Fibroblast of skin of right biceps (primary cell): ENCODE results near the gene PDXP.
"Not testable (repeated sequence)": the region's sequence is repeated elsewhere in the genome, so short reads cannot be mapped to it uniquely, and the experiment has no call there.

ENCODE experiments used
- DNase-seq: peaks from one replicate; pipeline ENCODE4 v3.0.0-alpha.2; 2013

Gene PDXP, protein sequence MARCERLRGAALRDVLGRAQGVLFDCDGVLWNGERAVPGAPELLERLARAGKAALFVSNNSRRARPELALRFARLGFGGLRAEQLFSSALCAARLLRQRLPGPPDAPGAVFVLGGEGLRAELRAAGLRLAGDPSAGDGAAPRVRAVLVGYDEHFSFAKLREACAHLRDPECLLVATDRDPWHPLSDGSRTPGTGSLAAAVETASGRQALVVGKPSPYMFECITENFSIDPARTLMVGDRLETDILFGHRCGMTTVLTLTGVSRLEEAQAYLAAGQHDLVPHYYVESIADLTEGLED

DNA sequence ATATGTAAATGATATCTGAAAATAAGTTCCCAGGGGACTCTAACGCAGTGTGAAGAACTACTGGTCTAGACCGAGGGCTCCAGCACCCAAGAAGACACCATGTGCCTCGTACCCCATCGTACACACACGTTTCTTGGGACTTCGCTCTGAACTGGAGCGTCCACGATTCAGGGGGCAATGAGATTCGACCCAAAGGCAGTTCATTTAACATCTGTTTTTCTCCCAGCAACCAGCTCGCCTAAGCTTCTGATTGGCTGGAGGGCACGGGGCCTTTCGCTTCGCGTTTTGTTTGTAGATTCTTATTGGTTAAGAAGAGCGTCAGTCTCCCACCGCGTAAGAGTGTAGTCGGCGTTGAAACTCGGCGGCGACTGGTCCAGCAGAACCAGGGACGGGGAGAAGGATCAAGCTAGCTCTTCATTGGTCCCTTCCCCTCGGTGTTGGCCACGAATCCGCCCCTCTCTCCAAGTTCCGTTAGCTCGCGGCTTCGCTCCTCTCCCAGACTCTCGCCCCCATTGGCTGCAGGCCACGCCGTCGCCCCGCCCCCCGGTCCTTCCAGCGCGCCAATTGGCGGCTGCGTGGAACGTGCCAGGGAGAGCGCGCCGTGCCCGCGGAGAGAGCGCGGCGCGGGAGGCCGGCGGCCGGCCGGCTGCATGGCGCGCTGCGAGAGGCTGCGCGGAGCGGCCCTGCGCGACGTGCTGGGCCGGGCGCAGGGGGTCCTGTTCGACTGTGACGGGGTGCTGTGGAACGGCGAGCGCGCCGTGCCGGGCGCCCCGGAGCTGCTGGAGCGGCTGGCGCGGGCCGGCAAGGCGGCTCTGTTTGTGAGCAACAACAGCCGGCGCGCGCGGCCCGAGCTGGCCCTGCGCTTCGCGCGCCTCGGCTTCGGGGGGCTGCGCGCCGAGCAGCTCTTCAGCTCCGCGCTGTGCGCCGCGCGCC lies at the start of gene PDXP:
Gene PDXP, plus strand, starts transcription at position 591 of the 933 bp plus-strand sequence. Its CDS starts 60 bp downstream, at position 651.
- DNase-seq: peak; percentile 100

DNA sequence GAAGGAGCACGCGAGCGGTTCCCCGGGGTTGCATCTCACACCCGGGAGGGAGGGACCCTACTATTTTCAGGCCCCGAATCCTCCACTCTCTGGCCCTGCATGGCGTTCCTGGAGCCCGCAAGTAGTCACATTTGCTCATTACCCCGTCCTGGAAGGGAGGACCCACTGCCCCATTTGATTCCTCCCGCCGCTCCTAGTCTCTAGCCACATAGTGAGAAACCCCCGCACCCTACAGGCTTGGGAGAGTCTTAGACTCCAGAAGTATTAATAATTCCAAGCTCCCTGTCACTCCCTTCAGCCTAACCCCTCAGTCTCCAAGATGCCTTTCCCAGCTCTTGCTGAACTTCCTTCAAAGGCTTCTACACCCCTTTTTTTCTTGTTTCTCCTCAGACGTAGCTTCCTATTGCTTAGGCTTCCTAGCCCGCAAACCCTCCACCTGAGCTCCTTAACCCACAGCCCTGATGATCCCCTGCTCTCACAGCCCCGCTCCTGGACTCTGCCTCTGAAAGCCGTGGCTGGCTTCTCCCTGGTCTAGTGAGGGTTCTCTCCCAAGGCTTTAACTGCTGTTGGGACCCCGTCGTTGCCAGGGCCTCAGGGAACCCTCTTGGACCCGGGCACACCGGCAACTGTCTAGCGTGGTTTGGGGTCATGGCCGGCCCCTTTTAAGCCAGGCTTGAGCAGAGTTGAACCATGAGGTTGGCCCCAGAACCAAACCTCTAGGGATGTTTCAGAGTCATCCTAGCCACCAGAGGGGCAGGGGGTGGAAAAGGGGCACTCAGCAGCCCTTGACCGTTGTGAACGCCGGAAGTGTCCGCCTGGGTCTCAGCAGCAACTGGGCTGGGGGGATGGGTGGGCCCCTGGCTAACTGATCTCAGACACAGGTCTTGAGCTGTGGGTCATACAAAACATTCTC lies 49.0 kb upstream of the PDXP start:
- peak; percentile 14 for DNase-seq

DNA sequence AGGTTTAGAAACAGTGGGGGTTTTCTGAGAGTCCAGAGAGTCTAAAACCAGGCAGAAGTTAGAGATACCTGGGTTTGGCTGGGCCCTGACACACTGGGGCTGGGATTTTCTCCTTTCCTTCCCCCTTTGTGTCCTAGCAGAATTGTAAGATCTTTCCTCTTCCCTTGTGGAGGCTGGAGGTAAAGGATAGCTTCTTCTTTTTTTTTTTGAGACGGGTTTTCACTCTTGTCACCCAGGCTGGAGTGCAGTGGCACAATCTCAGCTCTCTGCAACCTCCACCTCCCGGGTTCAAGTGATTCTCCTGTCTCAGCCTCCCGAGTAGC lies 48.4 kb upstream of the PDXP start:
- DNase-seq: not testable (repeated sequence)

DNA sequence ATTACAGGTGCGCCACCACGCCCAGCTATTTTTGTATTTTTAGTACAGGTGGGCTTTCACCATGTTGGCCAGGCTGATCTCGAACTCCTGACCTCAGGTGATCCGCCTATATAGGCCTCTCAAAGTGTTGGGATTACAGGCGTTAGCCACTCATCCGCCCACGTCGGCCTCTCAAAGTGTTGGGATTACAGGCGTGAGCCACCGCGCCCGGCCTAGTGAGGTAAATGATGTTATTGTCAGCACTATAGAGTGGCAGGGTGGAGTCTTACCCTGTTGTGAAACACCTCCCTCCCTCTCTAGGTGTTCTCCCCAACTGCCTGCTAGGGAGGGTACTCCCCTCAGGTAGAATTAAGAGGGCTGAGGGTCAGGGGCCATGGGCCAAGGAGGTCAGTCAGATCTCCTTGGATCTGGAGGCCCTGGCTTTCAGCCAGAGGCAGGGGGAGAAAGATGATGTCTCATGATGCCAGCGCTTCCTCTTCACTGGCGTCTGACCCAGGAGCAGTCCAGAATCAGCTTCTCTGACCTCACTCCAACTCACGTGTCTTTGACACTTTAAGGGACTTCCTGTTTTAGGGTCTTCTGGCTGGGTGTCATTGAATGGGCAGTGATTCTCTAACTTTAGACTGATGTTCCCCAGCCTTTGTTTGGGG lies 47.9 kb upstream of the PDXP start:
- no peak for DNase-seq

DNA sequence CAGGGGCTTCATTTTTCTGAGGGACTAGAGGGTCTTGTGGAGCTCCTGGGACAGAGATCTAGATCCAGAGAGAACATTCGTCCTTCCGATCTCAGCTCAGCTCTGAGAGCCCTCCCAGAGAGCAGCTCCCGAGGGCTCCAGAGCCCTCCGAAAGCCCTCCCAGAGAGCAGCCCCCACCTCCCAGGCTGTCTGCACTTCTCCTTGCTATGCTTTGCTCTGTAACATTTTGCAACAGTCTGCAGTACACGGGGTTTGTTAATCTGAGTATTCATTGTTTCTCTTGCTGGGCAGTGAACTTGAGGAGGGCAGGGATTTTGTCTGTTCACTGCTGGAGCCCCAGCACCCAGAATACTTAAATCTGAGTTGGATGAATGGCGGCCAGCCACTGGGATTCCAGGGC lies 47.3 kb upstream of the PDXP start:
- DNase-seq: no peak

DNA sequence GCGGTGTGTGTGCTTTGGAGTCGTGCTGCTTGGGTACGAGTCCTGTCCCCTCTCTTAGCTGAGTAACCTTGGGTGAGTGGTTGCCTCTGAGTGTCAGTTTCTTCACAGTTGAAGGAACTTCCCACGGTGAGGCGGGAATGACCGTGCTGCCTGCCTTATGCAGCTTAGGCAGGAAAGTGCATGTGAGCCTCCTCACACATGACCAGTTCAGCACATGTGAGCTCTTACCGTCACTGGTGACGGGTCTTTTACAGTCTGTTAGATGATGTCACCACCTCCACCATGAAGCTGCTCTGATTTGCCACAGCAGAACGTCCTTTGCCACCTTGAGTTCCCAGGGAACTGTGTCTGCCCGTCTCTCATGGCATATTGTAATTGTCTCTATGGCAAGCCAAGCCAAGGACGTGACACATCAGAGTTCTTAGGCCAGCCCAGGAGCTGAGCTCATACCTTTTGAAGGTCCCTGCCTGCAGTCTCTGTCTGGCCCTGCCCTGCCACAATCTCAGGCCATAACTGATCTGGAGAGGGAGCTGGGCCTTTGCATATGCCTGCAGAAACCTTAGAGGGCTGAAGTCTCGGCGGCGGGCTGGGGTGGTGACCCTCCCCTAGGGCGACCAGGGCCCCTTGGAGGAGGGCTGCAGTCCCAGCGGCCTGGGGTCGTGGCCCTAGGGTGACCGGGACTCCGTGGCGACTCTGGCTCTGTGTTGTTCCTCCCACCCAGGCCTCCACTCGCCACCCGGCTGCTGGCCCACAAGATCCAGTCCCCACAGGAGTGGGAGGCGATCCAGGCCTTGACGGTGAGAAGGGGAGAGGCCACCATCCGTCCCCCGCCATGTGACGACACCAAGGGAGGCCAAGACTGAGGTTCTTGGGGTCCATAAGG lies 42.1 kb upstream of the PDXP start:
- no peak for DNase-seq

DNA sequence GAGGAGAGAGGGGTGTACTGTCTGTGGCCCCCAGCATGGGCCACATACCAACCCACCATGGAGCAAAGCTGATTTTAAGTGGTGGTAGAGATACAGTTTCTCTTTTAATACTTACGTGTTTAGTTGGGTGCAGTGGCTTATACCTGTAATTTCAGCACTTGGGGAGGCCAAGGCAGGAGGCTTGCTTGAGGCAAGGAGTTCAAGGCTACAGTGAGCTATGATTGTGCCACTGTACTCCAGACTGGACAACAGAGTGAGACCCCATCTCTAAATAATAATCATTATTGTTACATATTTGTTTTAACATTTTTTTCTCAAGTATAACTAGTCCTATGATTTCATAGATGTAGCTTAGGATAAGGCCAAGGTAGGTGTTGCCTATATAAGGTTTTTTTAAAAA lies 41.1 kb upstream of the PDXP start:
- no peak for DNase-seq

DNA sequence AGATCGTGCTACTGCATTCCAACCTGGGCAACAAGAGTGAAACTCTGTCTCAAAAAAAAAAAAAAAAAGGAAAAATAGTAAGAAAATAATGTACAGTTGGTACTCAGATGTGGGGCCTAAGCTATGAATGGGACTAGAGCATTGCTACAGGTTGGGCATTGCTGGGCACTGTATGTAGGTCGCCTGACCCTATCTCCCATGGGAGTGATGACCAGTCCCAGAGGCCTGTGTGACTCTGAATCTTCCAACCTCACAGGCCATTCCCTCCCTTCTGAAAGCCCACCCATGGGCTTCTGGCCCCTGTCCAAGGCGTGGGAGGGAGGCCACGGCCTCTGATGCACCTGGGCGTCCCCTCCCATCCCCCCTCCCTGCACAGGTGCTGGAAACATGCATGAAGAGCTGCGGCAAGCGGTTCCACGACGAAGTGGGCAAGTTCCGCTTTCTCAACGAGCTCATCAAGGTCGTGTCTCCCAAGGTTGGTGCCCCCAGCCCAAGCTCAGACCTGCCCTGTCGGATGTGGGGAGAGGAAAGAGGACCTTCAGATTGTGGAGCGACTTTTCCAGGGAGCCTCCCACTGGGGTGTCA lies 40.4 kb upstream of the PDXP start:
- no peak for DNase-seq

DNA sequence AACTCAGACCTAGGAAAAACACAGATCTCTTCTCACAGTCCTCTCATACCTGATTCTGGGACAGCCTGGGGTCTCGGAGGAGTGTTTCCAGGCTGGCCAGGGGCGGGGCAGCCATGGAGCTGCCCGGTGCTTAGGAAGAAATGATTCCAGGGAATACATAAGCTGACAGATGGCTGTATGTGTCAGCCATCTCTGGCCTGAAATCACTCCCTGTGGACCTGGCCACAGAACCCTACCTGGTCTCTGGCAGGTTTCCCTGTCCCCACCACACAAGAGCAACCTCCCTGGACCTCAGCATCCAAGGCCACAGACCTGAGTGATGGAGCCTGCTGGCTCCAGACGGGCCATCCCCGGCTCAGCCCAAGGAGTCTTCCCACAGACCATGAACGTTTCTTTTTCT lies 39.8 kb upstream of the PDXP start:
- DNase-seq: no peak

DNA sequence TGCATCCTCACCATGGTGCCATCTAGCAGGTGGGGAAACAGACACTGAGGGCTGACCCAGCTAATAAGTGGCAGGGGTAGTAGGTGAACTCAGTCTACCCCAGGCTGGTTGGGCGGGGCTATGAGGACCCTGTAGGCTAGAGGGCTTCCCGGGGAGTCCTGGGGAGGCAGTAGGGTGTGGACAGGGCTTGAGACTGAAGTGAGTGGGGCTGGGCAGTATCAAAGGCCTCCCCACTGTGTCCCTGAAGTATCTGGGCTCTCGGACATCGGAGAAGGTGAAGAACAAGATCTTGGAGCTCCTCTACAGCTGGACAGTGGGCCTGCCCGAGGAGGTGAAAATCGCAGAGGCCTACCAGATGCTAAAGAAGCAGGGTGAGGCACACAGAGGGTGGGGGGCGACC lies 38.5 kb upstream of the PDXP start:
- no peak for DNase-seq

DNA sequence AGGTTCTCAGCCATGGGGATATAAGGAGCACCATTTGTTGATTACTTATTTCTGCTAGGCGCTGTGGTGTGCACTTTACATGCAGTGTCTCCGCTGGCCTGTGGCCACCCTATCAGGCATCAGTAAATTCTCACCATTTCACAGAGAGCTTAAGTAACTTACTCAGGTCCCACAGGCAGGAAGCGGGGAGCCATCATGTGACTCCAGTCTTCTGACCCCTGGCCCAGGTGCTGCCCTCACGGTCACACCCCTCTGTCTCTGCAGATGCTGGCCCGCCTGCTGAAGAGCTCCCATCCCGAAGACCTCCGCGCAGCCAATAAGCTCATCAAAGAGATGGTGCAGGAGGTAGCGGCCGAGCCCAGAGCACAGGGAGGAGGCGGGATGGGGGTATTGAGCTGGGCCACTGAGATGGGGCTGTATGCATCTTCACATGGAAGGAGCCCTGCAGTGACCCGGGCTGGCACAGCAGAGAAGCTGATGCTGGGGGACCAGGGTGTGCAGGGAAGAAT lies 37.1 kb upstream of the PDXP start:
- DNase-seq: no peak

DNA sequence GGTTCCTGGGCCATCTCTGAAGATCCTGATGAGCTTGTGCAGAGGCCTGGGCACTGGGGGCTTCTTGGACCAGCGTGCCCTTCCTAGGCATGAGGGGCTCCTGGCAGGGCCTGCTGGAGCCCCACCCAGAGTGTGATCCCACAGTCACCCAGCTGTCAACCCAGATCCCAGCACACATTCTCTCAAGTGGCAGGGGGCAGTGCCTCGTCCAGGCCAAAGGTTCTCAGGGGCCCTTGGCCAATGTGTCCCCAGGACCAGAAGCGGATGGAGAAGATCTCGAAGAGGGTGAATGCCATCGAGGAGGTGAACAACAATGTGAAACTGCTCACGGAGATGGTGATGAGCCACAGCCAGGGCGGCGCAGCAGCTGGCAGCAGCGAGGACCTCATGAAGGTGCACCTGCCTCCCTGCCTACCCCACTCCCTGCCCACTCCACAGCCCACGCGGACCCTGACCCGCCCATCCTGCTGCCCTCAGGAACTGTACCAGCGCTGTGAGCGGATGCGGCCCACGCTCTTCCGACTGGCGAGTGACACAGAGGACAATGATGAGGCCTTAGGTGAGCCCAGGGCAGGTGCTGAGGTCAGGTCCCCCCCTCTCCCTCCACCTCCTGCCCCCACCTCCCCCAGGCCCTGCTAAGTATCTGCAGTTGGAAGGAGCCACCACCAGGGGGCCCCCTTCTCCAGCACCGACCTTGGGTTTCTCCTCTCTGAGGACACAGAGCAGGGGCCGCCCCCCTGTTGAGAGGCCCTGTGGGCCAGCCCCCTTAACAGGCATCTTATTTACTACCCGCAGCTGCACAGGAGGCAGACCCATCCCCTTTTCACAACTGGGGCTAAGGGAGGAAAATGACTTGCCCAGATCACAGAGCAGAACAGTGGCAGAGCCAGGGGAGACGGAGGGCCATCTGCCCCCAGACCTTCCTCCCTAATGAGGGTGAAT lies 35.2 kb upstream of the PDXP start:
- peak; percentile 58 for DNase-seq

DNA sequence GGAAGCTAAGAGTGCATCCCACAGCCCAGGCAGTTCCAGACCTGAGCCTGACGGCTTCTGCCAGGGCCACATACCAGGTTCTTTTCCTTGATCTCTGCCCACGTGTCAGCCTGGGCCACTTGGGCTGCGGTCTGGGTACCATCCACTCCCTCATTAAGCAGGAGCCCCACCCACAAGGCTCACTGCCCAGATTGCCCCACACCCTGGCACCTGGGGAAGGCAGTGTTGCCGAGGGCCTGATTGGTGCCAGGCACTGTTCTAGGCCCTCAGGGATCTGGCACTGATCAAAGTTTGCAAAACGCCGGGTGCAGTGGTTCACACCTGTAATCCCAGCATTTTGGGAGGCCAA lies 34.5 kb upstream of the PDXP start:
- no peak for DNase-seq

DNA sequence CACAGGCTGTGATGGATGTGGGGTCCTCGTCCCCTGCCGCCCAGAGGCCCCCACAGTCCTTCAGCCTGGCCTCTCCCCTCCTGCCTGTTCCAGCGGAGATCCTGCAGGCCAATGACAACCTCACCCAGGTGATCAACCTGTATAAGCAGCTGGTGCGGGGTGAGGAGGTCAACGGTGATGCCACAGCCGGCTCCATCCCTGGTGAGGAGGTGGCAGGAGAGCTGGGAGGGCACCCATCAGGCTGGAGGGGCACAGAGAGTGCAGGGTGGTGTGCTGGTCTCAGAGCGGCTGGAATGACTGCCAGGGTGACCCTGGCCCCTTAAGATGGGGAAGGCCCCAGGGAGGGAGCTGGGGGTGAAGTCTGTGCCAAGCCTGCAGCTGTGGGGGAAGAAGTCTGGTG lies 33.6 kb upstream of the PDXP start:
- DNase-seq: no peak

DNA sequence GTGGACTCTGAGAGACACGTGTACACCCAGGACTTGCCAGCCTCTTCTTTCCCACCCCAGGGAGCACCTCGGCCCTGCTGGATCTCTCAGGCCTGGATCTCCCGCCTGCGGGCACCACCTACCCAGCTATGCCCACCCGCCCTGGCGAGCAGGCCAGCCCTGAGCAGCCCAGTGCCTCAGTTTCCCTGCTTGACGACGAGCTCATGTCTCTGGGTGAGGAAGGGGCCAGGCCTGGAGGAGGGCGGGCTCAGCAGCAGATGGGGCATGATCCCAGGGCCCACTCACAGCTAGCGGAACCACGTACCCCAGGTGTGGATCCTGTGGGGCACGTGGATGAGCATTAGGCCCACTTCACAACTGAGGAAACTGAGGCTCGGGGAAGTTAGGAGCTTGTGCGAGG lies 32.8 kb upstream of the PDXP start:
- DNase-seq: no peak

DNA sequence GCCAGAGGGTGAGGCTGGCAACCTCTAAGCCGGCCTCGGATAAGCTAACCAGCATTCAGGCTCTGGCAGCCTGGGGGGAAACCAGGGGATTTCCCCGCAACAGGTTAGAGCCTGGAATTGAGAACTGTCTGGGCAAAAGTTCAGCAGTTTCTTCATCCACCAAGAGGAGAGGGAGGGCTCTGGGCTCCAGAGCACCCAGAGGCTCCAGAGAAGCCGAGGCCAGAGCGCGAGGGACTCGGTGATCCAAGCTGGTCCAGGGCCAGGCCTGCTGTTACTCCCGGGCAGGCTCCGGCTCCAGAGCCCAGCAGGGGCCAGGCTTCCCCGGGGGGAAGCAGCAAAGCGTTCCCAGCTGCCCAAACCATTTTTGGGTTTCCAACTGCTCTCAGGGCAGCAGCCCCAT lies 32.4 kb upstream of the PDXP start:
- no peak for DNase-seq

DNA sequence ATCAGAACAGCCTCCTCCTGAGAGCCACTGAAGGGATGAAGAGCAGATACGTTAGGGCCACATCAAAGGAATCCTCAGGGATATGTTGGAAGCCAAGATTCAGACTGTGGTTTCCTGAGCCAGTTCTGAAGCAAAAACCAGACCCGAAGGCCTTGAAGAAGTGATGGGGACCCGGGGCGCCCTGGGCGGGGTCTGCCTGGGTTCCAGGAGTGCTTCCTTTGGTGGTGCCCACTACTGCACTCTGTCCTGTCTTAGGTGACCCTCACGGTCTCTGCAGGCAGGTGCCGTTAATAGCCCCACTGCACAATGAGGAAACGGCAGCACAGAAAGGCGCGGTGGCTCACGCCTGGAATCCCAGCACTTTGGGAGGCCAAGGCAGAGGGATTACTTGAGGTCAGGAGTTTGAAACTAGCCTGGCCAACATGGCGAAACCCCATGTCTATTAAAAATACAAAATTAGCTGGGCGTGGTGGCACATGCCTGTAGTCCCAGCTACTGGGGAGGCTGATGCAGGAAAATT lies 31.9 kb upstream of the PDXP start:
- DNase-seq: no peak

DNA sequence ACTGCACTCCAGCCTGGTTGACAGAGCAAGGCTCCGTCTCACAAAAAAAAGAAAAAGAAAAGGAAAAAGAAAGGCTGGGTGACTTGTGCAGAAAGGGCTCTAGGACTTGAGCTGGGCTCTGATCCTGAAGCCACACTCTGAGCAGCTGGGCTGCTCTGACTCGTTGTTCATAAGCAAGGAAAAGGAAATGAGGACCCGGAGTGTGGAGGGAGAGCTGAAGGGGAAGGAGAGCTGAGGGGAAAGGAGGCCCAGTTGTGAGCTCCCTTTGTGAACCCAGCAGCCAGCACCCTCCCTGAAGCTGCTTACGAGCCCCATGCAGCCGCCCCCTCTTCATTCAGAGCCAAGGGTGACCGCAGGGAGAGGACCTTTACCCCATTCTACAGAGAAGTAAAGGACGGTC lies 31.4 kb upstream of the PDXP start:
- no peak for DNase-seq

DNA sequence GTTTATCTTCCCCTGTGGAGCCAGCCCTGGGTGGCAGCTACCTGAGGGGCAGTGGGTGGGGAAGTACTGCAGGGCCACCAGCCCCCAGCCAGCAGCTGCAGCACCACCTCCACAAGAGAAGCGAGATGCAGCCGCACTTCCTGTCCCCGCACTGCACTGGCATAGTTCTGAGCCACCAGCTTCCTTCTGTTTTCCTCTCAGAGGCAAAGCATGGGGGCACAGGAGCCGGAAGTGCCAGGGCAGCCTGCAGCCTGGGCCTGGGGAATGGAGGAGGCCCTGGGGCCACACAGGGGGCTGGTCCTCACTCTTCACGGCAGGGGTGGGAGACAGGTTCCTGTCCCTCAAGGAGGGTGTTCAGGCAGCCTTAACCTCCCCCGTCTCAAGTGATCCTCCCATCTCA lies 31.0 kb upstream of the PDXP start:
- DNase-seq: no peak

DNA sequence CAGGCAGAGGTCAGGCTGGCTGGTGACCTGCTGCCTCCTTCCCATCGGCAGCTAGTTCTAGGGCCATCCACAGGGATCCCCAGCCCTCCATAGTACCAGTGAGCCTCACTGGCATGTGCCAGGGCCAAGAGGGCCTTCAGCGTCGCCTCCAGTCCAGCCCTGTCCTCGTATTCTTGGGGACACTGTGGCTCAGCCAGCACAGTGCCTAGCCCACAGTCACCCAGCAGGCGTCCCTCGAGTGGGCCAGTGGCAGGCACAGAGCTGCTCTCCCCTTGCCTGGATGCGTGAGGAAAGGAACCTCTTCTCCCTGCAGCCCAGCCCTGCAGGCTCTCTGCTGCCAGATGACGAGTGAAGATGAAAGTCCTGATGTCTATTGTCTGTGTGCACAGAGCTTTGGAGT lies 29.7 kb upstream of the PDXP start:
- DNase-seq: no peak
